Measurements from ENCODE around the gene CLCF1.
A peak's percentile ranks its signal among the peaks of the same experiment; 100 is the strongest.

The CLCF1 gene

GRCh38 chr11:67375320-67376055 is 2.1 kb upstream of the CLCF1 start:
- no peak overlapping the region for H3K4me3 Mint-ChIP-seq

GRCh38 chr11:67374571-67375281 is 1.3 kb upstream of the CLCF1 start:
- peak overlapping the region; percentile 88 for H3K4me3 Mint-ChIP-seq
- peaks cover 25% of the 10 kb centered on the region for H3K4me1 Mint-ChIP-seq

More at GRCh38 chr11:67375320-67376055, 2.1 kb upstream of the CLCF1 start:
- peaks cover 4% of the 10 kb centered on the region for H3K27me3 Mint-ChIP-seq
- no peaks in the 10 kb centered on the region for H3K9me3 Mint-ChIP-seq
- H3K36me3 Mint-ChIP-seq = no peaks in the 10 kb centered on the region
- peaks cover 22% of the 10 kb centered on the region for H3K4me1 Mint-ChIP-seq
- peak overlapping the region; percentile 17 for H3K27ac Mint-ChIP-seq

GRCh38 chr11:67373648-67374570 is 511 bp upstream of the CLCF1 start:
- no peaks in the 10 kb centered on the region for H3K9me3 Mint-ChIP-seq
- peaks cover 4% of the 10 kb centered on the region for H3K27me3 Mint-ChIP-seq
- no peaks in the 10 kb centered on the region for H3K36me3 Mint-ChIP-seq
- H3K4me1 Mint-ChIP-seq = peaks cover 25% of the 10 kb centered on the region
- peak overlapping the region; percentile 85 for H3K27ac Mint-ChIP-seq
- H3K4me3 Mint-ChIP-seq = peak overlapping the region; percentile 88

More at GRCh38 chr11:67374571-67375281, 1.3 kb upstream of the CLCF1 start:
- peaks cover 4% of the 10 kb centered on the region for H3K27me3 Mint-ChIP-seq
- no peak overlapping the region for H3K27ac Mint-ChIP-seq
- no peaks in the 10 kb centered on the region for H3K9me3 Mint-ChIP-seq
- H3K36me3 Mint-ChIP-seq = no peaks in the 10 kb centered on the region

GRCh38 chr11:67372321-67372992 is 941 bp downstream of the CLCF1 start:
- Mint-ChIP-seq H3K27ac (no peak overlapping the region), H3K4me3 (no peak overlapping the region), H3K36me3 (no peaks in the 10 kb centered on the region), H3K4me1 (peaks cover 25% of the 10 kb centered on the region), H3K9me3 (no peaks in the 10 kb centered on the region), H3K27me3 (peaks cover 4% of the 10 kb centered on the region)

- Mint-ChIP-seq H3K4me3 (peak overlapping the region; percentile 80), H3K36me3 (no peaks in the 10 kb centered on the region), H3K27me3 (peaks cover 4% of the 10 kb centered on the region), H3K27ac (peak overlapping the region; percentile 23), H3K9me3 (no peaks in the 10 kb centered on the region), H3K4me1 (peaks cover 25% of the 10 kb centered on the region)
Observed at GRCh38 chr11:67371911-67372320, 1.5 kb downstream of the CLCF1 start.

GRCh38 chr11:67371189-67371910 is 2.0 kb downstream of the CLCF1 start:
- H3K4me1 Mint-ChIP-seq = peaks cover 25% of the 10 kb centered on the region
- peak overlapping the region; percentile 80 for H3K4me3 Mint-ChIP-seq
- H3K27ac Mint-ChIP-seq = peak overlapping the region; percentile 42
- H3K36me3 Mint-ChIP-seq = no peaks in the 10 kb centered on the region
- no peaks in the 10 kb centered on the region for H3K9me3 Mint-ChIP-seq
- H3K27me3 Mint-ChIP-seq = peaks cover 4% of the 10 kb centered on the region

- Mint-ChIP-seq H3K9me3 (no peaks in the 10 kb centered on the region), H3K27me3 (peaks cover 4% of the 10 kb centered on the region), H3K4me1 (peaks cover 25% of the 10 kb centered on the region), H3K27ac (no peak overlapping the region), H3K36me3 (no peaks in the 10 kb centered on the region), H3K4me3 (no peak overlapping the region)
Observed at GRCh38 chr11:67370351-67371076, 2.9 kb downstream of the CLCF1 start.

- Mint-ChIP-seq H3K4me3 (no peak overlapping the region), H3K9me3 (no peaks in the 10 kb centered on the region), H3K27me3 (peaks cover 4% of the 10 kb centered on the region), H3K4me1 (peaks cover 26% of the 10 kb centered on the region), H3K36me3 (no peaks in the 10 kb centered on the region), H3K27ac (no peak overlapping the region)
Observed at GRCh38 chr11:67369801-67370284, 3.6 kb downstream of the CLCF1 start.

GRCh38 chr11:67369275-67369674 is 4.1 kb downstream of the CLCF1 start:
- Mint-ChIP-seq H3K4me1 (peaks cover 27% of the 10 kb centered on the region), H3K9me3 (no peaks in the 10 kb centered on the region), H3K36me3 (no peaks in the 10 kb centered on the region), H3K4me3 (no peak overlapping the region), H3K27ac (no peak overlapping the region), H3K27me3 (peaks cover 3% of the 10 kb centered on the region)

GRCh38 chr11:67368621-67369020 is 4.8 kb downstream of the CLCF1 start:
- Mint-ChIP-seq H3K4me1 (peaks cover 28% of the 10 kb centered on the region), H3K27ac (no peak overlapping the region), H3K9me3 (no peaks in the 10 kb centered on the region), H3K36me3 (no peaks in the 10 kb centered on the region), H3K4me3 (no peak overlapping the region), H3K27me3 (no peaks in the 10 kb centered on the region)

GRCh38 chr11:67367761-67368227 is 5.6 kb downstream of the CLCF1 start:
- H3K4me3 Mint-ChIP-seq = no peak overlapping the region
- no peak overlapping the region for H3K27ac Mint-ChIP-seq
- no peaks in the 10 kb centered on the region for H3K9me3 Mint-ChIP-seq
- H3K4me1 Mint-ChIP-seq = peaks cover 31% of the 10 kb centered on the region
- no peaks in the 10 kb centered on the region for H3K27me3 Mint-ChIP-seq
- no peaks in the 10 kb centered on the region for H3K36me3 Mint-ChIP-seq

GRCh38 chr11:67366961-67367760 is 6.2 kb downstream of the CLCF1 start:
- H3K4me3 Mint-ChIP-seq = no peak overlapping the region
- peaks cover 33% of the 10 kb centered on the region for H3K4me1 Mint-ChIP-seq
- H3K27ac Mint-ChIP-seq = no peak overlapping the region
- no peaks in the 10 kb centered on the region for H3K36me3 Mint-ChIP-seq
- H3K9me3 Mint-ChIP-seq = no peaks in the 10 kb centered on the region
- H3K27me3 Mint-ChIP-seq = no peaks in the 10 kb centered on the region

- peaks cover 28% of the 10 kb centered on the region for H3K4me1 Mint-ChIP-seq
- H3K36me3 Mint-ChIP-seq = no peaks in the 10 kb centered on the region
- no peaks in the 10 kb centered on the region for H3K27me3 Mint-ChIP-seq
- no peak overlapping the region for H3K27ac Mint-ChIP-seq
- H3K9me3 Mint-ChIP-seq = no peaks in the 10 kb centered on the region
- H3K4me3 Mint-ChIP-seq = no peak overlapping the region
Observed at GRCh38 chr11:67366546-67366945, 6.9 kb downstream of the CLCF1 start.

Measured in activated naive CD4-positive, alpha-beta T cell treated with anti-CD3 and anti-CD28 coated beads, Interleukin-2, amount 50 U/mL, for 24 hours (primary cell).